Endodermal cell (in vitro differentiated cells): Measurements from ENCODE around the gene TFG. TPM values are rescaled to one million over a fixed set of nuclear protein-coding genes. Genes with fewer than 3 reads are reported as not detected.

ENCODE experiments used
- DNase-seq: peaks from one replicate; pipeline ENCODE4 v3.0.0-alpha.2; 2017
- H3K27ac ChIP-seq: 2 replicates; pipeline ENCODE4 v1.5.1; 2013; ENCODE audit warnings: mild to moderate bottlenecking, low read depth, low read length, moderate library complexity
- H3K27me3 ChIP-seq: 2 replicates; pipeline ENCODE4 v1.6.1; 2013; ENCODE audit warnings: mild to moderate bottlenecking, low read length, moderate library complexity; ENCODE audit not compliant: insufficient read depth, control insufficient read depth, poor library complexity, severe bottlenecking
- H3K36me3 ChIP-seq: 2 replicates; pipeline ENCODE4 v1.7.0; 2013; ENCODE audit warnings: mild to moderate bottlenecking, low read length, moderate library complexity; ENCODE audit not compliant: control insufficient read depth, insufficient read depth
- H3K4me1 ChIP-seq: one replicate; pipeline ENCODE4 v1.7.0; 2013; ENCODE audit warnings: low read length; ENCODE audit not compliant: control insufficient read depth, insufficient read depth
- H3K4me3 ChIP-seq: 2 replicates; pipeline ENCODE4 v1.5.1; 2013; ENCODE audit warnings: mild to moderate bottlenecking, low read length, moderate library complexity
- H3K9ac ChIP-seq: 2 replicates; pipeline ENCODE4 v1.6.1; 2013; ENCODE audit warnings: mild to moderate bottlenecking, low read length, moderate library complexity; ENCODE audit not compliant: poor library complexity, severe bottlenecking; ENCODE audit errors: extremely low read depth
- H3K9me3 ChIP-seq: 2 replicates; pipeline ENCODE4 v1.6.1; 2013; ENCODE audit warnings: mild to moderate bottlenecking, low read length, moderate library complexity; ENCODE audit not compliant: control insufficient read depth
- H3K27ac Mint-ChIP-seq: 2 replicates; pipeline ENCODE4 v1.8.0; 2020; ENCODE audit warnings: mixed read lengths
- H3K27me3 Mint-ChIP-seq: 2 replicates; pipeline ENCODE4 v1.8.0; 2021; ENCODE audit warnings: mild to moderate bottlenecking, mixed read lengths; ENCODE audit not compliant: insufficient read depth
- H3K36me3 Mint-ChIP-seq: 2 replicates; pipeline ENCODE4 v1.8.0; 2020; ENCODE audit warnings: low read depth, mixed read lengths
- H3K4me1 Mint-ChIP-seq: 2 replicates; pipeline ENCODE4 v1.8.0; 2020; ENCODE audit warnings: mixed read lengths
- H3K4me3 Mint-ChIP-seq: 2 replicates; pipeline ENCODE4 v1.8.0; 2020; ENCODE audit warnings: mild to moderate bottlenecking, moderate library complexity, mixed read lengths
- H3K9me3 Mint-ChIP-seq: 2 replicates; pipeline ENCODE4 v1.8.0; 2020; ENCODE audit warnings: mild to moderate bottlenecking, mixed read lengths
- WGBS, 2 experiments: methylation state at CpG; one replicate each; pipeline versions ENCODE4 v1.1.5 to v1.1.7; 2013; ENCODE audit warnings: missing lambda C conversion rate in 2 of 2, mixed read lengths in 1 of 2; ENCODE audit not compliant: insufficient coverage in 1 of 2, insufficient read length in 1 of 2; 5-methylcytosine and 5-hydroxymethylcytosine counted together
- total RNA-seq, 2 donors: library from RNA; stranded (reverse); fragmentation: NEBNext Ultra II Directional in 1 of 2; extraction: Animal tissue kit (Norgen Biotek cat#: 25700) in 1 of 2; gene quantifications; 2 replicates in 1 of 2; 3 replicates in 1 of 2; pipeline ENCODE4 v1.2.1, GENCODE V29; 2021
- TF ChIP-seq, protein P1 (sequence below): fragments of 200-600 bp; sonication (generic); conservative IDR thresholded peaks from 2 replicates; pipeline ENCODE4 v1.5.0; 2021; ENCODE audit warnings: antibody characterized with exemption, mild to moderate bottlenecking

Gene TFG
- total RNA-seq, 2 donors from 2014 or later: 102 to 137 TPM

DNA sequence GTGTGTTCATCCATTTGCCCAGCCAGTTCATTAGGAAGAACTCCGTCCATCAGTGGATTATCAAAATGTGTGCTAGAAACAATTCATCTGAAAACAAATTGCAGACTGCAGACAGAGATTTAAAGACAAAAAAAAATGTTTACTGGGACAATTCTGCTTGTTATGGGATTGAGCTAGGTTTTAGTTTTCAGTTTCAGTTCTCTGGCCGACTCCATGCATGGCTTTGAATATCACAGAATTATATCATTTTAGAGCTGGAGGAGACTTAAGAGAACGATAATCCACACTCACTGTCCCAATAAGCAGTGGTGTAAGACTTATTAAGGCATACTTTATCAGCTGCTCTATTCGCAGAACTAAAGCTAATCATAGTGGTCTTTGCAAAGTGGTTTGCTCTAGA is 51.1 kb downstream of the TFG start:
- no peak overlapping the region for H3K4me3 Mint-ChIP-seq
- WGBS, 2 experiments: 78 to 89% methylated on average over 4 of the region's 4 CpGs
- Histone ChIP-seq H3K9me3 (no peaks in the 10 kb centered on the region), H3K4me1 (peaks cover 2% of the 10 kb centered on the region), H3K27ac (no peak overlapping the region), H3K36me3 (no peaks in the 10 kb centered on the region), H3K9ac (no peak overlapping the region), H3K27me3 (no peaks in the 10 kb centered on the region), H3K4me3 (no peak overlapping the region)
- H3K9me3 Mint-ChIP-seq: no peaks in the 10 kb centered on the region
- TF ChIP-seq, protein P1, sequence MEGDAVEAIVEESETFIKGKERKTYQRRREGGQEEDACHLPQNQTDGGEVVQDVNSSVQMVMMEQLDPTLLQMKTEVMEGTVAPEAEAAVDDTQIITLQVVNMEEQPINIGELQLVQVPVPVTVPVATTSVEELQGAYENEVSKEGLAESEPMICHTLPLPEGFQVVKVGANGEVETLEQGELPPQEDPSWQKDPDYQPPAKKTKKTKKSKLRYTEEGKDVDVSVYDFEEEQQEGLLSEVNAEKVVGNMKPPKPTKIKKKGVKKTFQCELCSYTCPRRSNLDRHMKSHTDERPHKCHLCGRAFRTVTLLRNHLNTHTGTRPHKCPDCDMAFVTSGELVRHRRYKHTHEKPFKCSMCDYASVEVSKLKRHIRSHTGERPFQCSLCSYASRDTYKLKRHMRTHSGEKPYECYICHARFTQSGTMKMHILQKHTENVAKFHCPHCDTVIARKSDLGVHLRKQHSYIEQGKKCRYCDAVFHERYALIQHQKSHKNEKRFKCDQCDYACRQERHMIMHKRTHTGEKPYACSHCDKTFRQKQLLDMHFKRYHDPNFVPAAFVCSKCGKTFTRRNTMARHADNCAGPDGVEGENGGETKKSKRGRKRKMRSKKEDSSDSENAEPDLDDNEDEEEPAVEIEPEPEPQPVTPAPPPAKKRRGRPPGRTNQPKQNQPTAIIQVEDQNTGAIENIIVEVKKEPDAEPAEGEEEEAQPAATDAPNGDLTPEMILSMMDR: no peak
- DNase-seq: no peak
- peaks cover 12% of the 10 kb centered on the region for H3K4me1 Mint-ChIP-seq
- H3K36me3 Mint-ChIP-seq: no peaks in the 10 kb centered on the region
- H3K27ac Mint-ChIP-seq: no peak overlapping the region
- peaks cover 3% of the 10 kb centered on the region for H3K27me3 Mint-ChIP-seq

DNA sequence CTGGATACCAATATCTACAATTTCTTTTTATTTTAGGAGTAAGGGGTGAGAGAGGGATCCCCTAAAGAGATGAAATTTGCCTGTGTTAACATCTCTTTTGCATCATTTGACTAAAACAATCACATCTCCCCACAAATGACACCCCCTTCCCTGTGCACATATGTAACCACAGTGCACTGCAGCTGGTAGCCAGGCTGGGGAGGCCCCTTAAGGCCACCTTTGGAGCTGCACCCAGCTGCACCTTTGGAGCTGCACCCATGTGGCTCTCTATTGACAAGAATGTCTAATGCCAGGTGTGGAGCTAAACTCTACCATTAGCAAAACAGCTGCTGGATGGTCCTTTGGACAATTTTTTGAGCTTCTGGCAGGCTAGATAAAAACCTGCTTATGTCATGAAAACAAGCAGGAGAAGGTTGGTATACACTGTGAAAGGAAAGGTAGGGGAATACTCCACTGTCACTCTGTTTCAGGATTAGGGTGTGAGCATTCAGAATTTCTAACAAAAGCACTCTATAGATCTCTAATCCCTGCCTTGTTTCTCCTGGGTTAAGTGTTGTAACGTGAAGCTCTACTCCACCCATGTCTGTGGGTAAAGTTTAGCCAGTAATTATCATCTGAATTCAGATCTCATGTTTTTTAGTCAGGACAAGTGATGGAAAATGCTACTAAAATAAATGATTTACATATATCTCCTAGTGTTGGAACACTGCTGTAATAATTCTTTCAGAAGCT is 52.1 kb downstream of the TFG start:
- 83 to 100% methylated on average over 1 of the region's 1 CpG for WGBS, 2 experiments
- Histone ChIP-seq H3K36me3 (no peaks in the 10 kb centered on the region), H3K9me3 (no peaks in the 10 kb centered on the region), H3K9ac (no peak overlapping the region), H3K4me3 (no peak overlapping the region), H3K4me1 (peaks cover 2% of the 10 kb centered on the region), H3K27me3 (no peaks in the 10 kb centered on the region), H3K27ac (no peak overlapping the region)
- Mint-ChIP-seq H3K9me3 (no peaks in the 10 kb centered on the region), H3K27me3 (peaks cover 3% of the 10 kb centered on the region), H3K4me3 (no peak overlapping the region), H3K4me1 (peaks cover 12% of the 10 kb centered on the region), H3K27ac (no peak overlapping the region), H3K36me3 (no peaks in the 10 kb centered on the region)
- TF ChIP-seq, protein P1: peak; percentile 74
- peak; percentile 74 for DNase-seq

DNA sequence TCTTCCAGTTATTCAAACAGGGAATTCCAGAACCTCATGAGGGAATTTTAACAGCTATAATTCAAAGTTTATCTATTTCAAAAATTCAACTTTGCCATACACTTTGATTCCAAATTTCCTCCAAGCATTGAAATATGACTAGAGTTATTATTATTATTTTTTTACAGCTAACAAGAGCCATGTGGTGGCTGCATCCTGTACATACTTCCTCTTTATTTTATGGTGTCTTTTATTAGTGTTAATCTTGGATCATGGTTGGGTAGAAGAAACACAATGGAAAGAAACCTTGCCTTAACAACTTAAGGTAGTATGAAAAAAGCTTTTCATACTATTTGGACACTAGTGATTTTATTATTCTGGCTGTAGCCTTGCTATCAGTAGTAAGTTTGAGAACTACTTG is 52.7 kb downstream of the TFG start:
- H3K27ac Mint-ChIP-seq: no peak overlapping the region
- DNase-seq: no peak
- Histone ChIP-seq H3K9ac (no peak overlapping the region), H3K9me3 (no peaks in the 10 kb centered on the region), H3K27ac (no peak overlapping the region), H3K4me3 (no peak overlapping the region), H3K36me3 (no peaks in the 10 kb centered on the region), H3K4me1 (peaks cover 2% of the 10 kb centered on the region), H3K27me3 (no peaks in the 10 kb centered on the region)
- no peaks in the 10 kb centered on the region for H3K36me3 Mint-ChIP-seq
- no peaks in the 10 kb centered on the region for H3K9me3 Mint-ChIP-seq
- TF ChIP-seq, protein P1: no peak
- peaks cover 11% of the 10 kb centered on the region for H3K4me1 Mint-ChIP-seq
- H3K4me3 Mint-ChIP-seq: no peak overlapping the region
- peaks cover 3% of the 10 kb centered on the region for H3K27me3 Mint-ChIP-seq
